Uterus (tissue), 2 donors: ENCODE data around the gene SPTBN4.
"Not testable (repeated sequence)": the region's sequence is repeated elsewhere in the genome, so short reads cannot be mapped to it uniquely, and the experiment has no call there.

Source experiments
- CTCF ChIP-seq, 4 experiments: fragments of 200-600 bp in 2 of 4; fragments of 450-650 bp in 2 of 4; sonication (generic) in 2 of 4; IDR thresholded peaks; one replicate each; pipeline ENCODE4 v1.5.1; 2016 to 2019; ENCODE audit warnings: antibody characterized with exemption in 4 of 4, mild to moderate bottlenecking in 2 of 4, moderate library complexity in 1 of 4
- POLR2A ChIP-seq, 2 donors: fragments of 450-650 bp; IDR thresholded peaks; one replicate each; pipeline ENCODE4 v1.6.1; 2016; ENCODE audit warnings: antibody characterized with exemption in 2 of 2, mild to moderate bottlenecking in 1 of 2, moderate library complexity in 1 of 2

- TF ChIP-seq CTCF, POLR2A (IDR thresholded peaks at IDR 0.05): not testable (repeated sequence)
Observed at GRCh38 chr19:40500678-40501530, 34.1 kb downstream of the SPTBN4 start.
